Superior temporal gyrus (tissue), 1 donor: ENCODE data around the gene GCNT4.
"Not testable (repeated sequence)": the region's sequence is repeated elsewhere in the genome, so short reads cannot be mapped to it uniquely, and the experiment has no call there.

Experiments used
- DNase-seq: peaks from one replicate; pipeline ENCODE4 v3.0.0-alpha.2; 2016; ENCODE audit errors: extremely low spot score

The GCNT4 gene, protein sequence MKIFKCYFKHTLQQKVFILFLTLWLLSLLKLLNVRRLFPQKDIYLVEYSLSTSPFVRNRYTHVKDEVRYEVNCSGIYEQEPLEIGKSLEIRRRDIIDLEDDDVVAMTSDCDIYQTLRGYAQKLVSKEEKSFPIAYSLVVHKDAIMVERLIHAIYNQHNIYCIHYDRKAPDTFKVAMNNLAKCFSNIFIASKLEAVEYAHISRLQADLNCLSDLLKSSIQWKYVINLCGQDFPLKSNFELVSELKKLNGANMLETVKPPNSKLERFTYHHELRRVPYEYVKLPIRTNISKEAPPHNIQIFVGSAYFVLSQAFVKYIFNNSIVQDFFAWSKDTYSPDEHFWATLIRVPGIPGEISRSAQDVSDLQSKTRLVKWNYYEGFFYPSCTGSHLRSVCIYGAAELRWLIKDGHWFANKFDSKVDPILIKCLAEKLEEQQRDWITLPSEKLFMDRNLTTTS

GRCh38 chr5:75052192-75053053, at the start of gene GCNT4:
GCNT4 (minus strand) TSS chr5:75052558; CDS start chr5:75030037, 22,521 bp downstream.
- no peak for DNase-seq

DNA sequence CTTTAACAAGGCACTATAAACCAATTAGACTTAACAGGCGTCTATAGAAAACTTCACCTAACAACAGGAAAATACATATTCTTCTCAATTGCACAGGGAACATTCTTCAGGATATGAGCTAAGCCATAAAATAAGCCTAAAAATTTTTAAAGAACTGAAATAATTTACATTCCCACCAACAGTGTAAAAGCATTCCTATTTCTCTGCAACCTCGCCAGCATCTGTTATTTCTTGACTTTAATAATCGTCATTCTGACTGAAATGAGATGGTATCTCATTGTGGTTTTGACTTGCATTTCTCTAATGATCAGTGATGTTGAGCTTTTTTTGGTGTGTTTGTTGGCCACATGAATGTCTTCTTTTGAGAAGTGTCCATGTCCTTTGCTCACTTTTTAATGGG, 43.6 kb upstream of the GCNT4 start:
- not testable (repeated sequence) for DNase-seq

- no peak for DNase-seq
Observed at GRCh38 chr5:75091597-75091996, 39.2 kb upstream of the GCNT4 start.

GRCh38 chr5:75089662-75090061, 37.3 kb upstream of the GCNT4 start:
- DNase-seq = no peak

DNA sequence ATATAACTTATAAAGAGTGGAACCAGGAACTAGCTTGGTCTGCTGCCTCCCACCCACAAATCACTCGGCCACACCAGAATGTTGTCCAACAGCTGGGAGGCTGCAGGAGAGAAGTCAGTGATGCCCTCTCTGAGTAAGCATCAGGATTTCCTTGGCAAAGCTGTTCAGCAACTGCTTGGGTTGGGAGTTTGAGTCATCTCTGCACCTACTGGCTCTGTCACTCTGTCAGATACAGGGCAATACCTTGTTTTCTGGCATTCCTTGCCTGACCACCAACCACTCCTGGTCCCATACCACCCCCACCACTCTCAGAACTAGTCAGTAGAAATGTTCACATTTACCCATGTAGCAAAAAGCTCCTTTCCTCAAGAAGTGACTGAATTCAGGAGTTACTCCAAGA, 36.8 kb upstream of the GCNT4 start:
- DNase-seq = no peak

GRCh38 chr5:75088648-75089047, 36.3 kb upstream of the GCNT4 start:
- DNase-seq = no peak

GRCh38 chr5:75081510-75081909, 29.2 kb upstream of the GCNT4 start:
- DNase-seq = no peak

- DNase-seq = not testable (repeated sequence)
Observed at GRCh38 chr5:75079346-75079745, 27.0 kb upstream of the GCNT4 start.

- DNase-seq = no peak
Observed at GRCh38 chr5:75078027-75078426, 25.7 kb upstream of the GCNT4 start.

DNA sequence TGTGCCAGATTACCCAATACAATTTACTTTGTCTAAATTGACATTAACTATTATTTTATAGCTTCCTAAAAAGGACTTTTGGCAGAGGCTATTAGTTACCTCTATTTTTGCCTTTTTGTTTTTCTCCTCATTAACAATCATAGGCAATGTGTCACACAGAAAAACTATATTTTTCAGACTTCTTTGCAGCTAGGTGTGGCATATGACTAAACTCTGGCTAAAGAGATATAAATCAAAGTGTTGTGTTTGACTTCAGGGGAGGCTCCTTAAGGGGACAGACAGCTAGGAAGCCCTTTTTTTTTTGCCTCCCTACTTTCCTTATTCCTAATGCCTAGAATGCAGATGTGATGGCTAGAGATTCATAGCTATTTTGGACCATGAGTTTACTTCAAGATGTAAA, 19.7 kb upstream of the GCNT4 start:
- DNase-seq = no peak

DNA sequence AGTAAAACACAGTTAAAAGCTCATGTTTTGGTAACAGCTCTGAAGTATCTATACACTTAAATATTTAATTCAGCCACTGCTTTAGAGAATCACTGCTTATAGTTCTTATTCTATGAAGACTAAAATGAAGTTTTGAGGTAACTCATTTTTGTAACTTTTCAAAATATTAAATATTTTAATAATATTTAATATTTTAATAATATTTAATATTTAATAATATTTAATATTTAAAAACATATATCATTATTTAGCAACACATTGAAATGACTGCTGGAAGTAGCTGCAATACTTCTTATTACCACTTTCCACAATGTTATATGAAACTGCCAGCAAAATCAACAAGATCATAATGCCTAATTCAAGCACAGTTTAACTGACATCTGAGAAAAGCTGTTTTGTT, 18.7 kb upstream of the GCNT4 start:
- DNase-seq = no peak

GRCh38 chr5:75067434-75067833, 15.1 kb upstream of the GCNT4 start:
- DNase-seq = no peak

GRCh38 chr5:75062925-75063531, 10.7 kb upstream of the GCNT4 start:
- DNase-seq = no peak

DNA sequence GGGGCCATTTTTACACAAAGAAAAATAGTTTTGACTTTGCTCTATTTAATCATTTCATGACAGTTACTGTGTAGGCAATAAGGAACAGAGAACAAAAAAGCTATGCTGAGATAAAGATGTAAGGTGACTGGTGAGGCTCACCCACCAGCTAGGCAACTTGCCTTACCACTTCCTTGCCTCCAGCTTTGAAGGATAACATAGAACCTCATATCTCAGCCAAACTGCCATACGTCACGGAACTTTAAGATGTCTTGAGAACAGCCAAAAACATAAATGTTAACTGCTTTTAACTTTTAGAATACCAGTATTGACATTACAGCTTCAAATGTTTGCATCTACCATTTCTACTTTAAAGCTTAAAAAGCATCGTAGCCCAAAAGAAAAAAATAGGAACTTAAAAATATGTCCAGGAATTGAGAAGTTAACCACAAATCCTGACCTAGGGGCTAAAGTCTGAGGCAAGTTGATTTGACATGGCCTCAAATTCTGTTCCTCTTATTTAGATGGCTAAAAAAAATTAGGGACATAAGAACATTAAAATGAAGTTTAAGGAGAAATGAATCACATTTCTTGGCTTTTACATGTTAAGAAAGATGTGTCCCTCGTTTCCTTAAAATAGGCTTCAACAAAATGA, 7.7 kb upstream of the GCNT4 start:
- DNase-seq = no peak

DNA sequence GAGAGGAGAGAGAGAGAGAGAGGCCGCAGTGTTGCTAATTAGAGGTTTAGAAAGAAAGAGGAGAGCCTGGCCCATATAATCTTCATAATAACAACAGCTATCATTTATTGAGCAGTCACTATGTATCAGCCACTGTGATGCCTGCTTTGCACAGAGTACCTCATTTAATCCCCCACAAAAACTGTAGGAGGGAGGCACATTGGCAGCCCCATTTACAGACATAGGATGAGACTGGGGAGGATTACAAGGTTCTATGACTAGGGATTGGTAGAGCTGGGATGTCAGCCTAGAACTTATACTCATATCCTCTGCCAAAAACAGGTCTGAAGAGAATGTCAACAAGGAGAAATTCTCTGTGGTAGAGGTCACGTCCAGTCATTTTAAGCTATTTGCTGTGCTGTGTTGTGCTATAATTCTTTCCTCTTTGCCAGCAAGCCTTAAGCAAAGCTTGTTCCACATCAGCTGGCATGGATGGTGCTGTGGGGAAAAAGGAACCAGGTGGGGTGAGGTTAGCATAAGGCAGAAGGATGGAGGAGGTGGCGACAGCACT, 6.7 kb upstream of the GCNT4 start:
- no peak for DNase-seq

GRCh38 chr5:75057561-75057960, 5.2 kb upstream of the GCNT4 start:
- DNase-seq = no peak

GRCh38 chr5:75055727-75056144, 3.4 kb upstream of the GCNT4 start:
- DNase-seq = no peak

- DNase-seq = no peak
Observed at GRCh38 chr5:75054134-75054930, 2.0 kb upstream of the GCNT4 start.

- no peak for DNase-seq
Observed at GRCh38 chr5:75053304-75054133, 1.2 kb upstream of the GCNT4 start.

- DNase-seq = no peak
Observed at GRCh38 chr5:75053054-75053303, 621 bp upstream of the GCNT4 start.
